ENCODE results near the gene PIP4K2A.
"Not testable (repeated sequence)": the region's sequence is repeated elsewhere in the genome, so short reads cannot be mapped to it uniquely, and the experiment has no call there.

Gene PIP4K2A

GRCh38 chr10:22545643-22546042 is 168.7 kb downstream of the PIP4K2A start:
- DNase-seq, result no peak

GRCh38 chr10:22544325-22545068 is 169.9 kb downstream of the PIP4K2A start:
- no peak for DNase-seq

DNA sequence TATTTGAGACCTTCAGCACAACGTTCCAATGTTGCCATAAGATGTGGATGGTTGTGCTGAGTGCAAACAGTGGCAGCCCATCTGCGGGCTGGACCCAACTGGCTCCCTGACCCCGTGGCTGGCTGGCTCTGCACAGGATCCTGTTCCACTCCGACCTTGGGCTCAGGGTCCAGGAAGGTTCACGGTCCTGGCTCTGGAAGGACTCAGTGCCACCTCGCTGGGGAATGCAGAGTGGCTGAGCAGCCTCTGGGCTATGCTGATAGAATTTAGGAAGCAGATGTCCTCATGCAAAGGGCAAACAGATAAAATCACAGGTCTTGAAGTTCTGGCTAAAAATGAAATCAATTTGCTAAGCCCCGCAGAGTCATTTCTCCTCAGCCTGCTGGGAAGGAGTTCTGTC is 171.6 kb downstream of the PIP4K2A start:
- no peak for DNase-seq

GRCh38 chr10:22541900-22542299 is 172.5 kb downstream of the PIP4K2A start:
- DNase-seq, result no peak

DNA sequence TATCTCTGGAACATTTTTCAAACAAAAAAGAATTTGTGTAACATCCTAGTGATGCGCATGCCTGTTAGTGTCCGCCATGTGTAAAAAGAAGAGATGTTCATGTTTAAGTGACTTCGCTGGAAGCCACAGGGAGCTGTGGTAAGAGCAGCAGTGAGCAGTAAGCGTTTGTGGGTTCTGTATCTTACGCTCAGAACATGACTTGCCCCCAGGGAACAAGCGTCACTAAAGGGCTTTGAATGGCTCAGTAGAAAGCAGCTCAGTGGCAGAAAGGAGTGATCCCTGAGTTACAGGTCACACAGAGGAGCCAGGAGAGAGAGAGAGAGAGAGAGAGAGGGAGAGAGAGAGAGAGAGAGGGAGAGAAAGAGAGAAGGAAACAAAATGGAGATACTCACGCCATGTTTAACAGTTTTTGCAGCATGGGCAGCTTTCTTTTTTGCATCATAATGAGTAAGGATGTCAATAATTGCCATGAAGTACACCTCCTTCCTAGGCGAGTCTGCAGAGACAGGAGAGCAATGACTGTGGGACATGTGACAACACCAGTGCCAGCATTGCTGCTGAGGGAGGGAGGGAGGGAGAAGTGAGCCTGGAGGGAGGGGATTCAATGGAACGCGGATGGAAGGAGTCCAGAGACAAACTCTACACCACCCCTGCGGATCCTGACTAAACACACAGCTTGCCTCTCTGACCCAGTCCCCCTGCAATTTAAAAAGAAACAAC is 174.6 kb downstream of the PIP4K2A start:
- DNase-seq, result no peak

DNA sequence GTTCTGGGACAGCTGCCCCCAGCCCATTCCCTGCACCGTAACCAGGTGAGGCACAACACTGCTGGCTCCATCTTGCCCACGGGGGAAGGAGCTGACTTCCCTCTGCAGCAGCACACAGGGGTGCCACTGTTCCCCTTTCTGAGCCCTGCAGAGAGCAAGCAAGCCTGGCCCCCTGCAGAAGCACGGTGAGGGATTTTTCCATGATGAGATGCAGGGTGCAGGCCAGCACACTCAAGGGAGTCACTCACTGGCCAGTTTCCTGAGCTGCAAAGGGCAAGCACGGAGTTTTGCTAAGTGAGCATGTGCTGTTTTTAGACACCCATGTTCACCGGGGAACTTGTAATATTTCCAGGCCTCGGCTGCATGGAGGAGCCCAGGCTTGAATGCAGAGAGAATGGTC is 176.6 kb downstream of the PIP4K2A start:
- DNase-seq, result no peak

DNA sequence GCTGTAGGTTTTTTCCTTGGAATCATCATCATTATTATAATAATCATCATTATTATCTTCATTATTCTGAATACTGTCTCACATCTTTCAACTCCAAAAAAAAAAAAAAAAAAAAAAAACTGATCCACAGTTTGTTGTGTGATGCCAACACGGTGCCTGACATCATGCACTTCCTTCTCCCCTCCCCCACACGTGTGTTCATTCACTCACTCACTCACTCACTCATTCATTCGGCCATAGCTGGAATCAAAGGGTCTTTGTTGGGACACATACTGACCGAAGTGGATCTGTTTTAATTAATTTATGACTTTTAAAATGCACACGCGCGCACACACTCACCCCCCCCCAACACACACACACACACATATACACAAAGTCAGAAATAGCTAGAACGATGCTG is 177.8 kb downstream of the PIP4K2A start:
- no peak for DNase-seq

DNA sequence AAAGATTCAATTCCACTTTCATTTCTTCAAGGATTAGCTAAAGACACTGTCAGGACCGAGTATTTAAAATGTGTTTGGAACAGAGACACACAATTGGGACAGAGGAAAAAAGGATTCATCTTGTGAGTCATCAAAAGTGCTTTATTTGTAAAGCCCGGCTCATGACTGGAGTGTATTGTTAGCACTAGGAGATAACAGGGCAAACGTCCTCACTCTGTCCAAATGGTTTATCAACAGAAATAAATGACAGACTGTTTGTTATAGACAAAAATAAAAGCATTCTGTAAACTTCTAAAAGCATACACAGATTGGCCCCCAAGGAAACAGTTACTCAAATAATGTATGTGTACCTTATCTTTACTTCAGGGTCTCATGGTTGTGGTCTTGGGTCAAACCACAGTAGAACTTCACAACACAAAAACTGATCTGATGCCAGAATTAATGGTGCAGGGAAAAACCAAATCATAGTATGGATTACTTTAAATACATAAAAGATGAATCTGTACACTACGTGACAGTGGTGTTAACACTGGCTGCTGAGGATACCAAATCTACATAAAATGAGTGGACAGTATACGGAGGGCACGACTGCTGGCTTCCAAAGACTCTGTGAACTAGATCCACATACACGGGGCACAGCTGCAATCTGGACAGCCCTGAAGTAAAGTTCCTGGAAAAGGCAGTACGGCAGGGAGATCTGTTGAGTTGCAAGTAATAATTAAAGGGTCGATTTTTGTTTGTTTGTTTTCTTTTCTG is 179.4 kb downstream of the PIP4K2A start:
- DNase-seq, result no peak

DNA sequence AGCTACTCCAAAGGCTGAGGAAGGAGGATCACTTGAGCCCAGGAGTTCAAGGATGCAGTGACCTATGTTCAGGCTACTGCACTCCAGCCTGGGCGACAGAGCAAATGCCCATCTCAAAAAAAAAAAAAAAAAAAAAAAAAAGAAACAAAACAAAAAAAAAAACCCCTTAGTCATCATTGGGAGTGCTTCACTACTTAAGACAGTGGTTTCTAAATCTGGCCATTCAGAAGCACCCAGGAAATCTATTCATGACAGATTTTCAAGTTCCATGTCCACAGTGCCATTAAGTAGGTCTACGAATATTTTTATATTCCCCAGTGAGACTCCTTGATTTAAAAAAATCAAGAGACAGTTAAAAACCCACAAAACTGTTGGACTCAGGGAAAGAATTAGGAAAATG is 182.9 kb downstream of the PIP4K2A start:
- no peak for DNase-seq

DNA sequence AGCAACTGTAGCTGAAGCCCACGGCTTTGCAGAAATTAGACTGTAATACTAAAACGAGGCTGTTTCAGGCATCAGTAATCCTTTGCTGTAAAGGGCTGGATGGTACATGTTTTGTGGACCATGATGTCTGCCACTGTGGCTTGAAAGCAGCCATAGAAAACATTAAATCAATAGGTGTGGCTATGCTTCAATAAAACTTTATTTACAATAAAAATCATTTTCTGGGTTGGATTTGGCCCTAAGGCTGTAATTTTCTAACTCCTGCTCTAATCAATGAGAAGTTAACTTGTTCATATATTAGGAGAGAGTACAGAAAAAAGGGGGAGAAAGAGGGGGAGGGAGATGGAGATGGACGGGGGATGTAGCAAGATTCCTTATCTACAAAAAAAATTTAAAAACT is 183.4 kb downstream of the PIP4K2A start:
- DNase-seq, result no peak

DNA sequence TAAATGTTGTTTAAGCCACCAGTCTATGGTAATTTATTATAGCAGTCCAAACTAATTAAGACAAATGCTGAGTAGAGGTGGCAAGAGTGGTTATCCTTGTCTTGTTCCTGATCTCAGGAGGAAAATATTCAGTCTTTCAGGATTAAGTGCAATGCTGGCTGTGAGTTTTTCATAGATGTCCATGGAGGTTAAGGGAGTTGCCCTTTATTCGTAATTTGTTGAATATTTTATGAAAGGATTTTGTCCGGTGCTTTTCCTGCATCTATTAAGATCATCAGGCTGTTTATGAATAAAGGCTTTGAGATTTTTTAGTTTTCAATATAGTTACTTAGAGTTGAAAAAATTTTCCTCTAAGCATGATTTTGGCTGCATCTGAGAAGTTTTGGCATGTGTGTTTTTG is 186.9 kb downstream of the PIP4K2A start:
- DNase-seq, result no peak

DNA sequence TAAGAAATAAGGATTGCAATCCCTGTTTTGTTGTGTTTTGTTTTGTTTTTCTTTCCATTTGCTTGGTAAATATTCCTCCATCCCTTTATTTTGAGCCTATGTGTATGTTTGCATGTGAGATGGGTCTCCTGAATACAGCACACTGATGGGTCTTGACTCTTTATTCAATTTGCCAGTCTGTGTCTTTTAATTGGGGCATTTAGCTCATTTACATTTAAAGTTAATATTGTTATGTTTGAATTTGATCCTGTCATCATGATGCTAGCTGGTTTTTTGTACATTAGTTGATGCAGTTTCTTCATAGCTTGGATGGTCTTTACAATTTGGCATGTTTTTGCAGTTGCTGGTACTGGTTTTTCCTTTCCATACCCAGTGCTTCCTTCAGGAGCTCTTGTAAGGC is 190.0 kb downstream of the PIP4K2A start:
- not testable (repeated sequence) for DNase-seq

GRCh38 chr10:22520645-22521044 is 193.7 kb downstream of the PIP4K2A start:
- DNase-seq, result not testable (repeated sequence)

GRCh38 chr10:22518167-22518724 is 196.1 kb downstream of the PIP4K2A start:
- no peak for DNase-seq

DNA sequence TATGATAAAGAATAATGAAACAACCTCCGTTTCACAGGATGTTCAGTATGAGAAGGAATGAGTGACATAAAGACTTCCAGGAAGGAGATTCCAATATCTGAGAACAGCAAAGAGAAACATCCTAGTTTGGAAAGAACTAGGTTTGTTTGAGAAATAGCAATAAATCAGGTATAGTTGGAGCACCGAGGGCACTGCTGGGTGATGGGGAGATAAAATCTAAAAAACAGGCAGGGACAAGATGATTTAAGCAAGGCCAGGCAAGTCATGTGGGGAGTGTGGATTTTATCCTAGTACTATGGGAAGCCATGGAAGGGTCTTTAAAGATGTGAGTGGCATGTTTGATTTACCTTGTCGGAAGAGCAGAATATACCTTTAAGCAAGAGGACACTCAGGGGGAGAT is 199.4 kb downstream of the PIP4K2A start:
- no peak for DNase-seq

DNA sequence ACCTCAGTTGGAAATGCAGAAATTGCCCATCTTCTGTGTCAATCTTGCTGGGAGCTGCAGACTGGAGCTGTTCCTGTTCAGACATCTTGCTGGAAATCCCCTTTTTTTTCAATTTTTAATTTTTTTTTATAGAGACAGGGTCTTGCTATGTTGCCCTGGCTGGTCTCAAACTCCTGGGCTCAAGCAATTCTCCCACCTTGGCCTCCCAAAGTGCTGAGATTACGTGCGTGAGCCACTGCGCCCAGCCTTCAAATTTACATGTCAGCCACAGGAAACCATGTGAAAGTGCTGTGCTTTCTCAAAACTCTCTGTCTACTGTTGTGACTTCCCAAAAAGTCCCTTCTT is 200.0 kb downstream of the PIP4K2A start:
- DNase-seq, result not testable (repeated sequence)

DNA sequence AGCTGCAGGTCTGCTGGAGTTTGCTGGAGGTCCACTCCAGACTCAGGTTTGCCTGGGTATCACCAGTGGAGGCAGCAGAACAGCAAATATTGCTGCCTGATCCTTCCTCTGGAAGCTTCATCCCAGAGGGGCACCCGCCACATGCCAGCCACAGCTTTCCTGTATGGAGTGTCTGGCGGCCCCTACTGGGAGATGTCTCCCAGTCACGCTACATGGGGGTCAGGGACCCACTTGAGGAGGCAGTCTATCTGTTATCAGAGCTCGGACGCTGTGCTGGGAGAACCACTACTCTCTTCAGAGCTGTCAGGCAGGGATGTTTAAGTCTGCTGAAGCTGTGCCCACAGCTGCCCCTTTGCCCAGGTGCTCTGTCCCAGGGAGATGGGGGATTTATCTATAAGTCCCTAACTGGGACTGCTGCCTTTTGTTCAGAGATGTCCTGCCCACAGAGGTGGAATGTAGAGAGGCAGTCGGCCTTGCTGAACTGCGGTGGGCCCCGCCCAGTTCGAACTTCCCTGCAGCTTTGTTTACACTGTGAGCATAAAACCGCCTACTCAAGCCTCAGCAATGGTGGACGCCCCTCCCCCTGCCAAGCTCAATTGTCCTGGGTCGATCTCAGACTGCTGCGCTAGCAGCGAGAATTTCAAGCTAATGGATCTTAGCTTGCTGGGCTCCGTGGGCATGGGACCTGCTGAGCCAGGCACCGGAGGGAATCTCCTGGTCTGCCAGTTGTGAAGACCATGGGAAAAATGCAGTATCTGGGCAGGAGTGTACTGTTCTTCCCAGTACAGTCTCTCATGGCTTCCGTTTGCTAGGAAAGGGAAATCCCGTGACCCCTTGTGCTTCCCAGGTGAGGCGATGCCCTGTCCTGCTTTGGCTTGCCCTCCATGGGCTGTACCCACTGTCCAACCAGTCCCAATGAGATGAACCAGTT is 200.6 kb downstream of the PIP4K2A start:
- DNase-seq, result not testable (repeated sequence)

DNA sequence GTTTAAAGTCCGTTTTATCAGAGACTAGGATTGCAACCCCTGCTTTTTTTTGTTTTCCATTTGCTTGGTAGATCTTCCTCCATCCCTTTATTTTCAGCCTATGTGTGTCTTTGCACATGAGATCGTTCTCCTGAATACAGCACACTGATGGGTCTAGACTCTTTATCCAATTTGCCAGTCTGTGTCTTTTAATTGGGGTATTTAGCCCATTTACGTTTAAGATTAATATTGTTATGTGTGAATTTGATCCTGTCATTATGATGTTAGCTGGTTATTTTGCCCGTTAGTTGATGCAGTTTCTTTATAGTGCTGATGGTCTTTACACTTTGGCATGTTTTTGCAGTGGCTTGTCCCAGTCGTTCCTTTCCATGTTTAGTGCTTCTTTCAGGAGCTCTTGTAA is 202.4 kb downstream of the PIP4K2A start:
- not testable (repeated sequence) for DNase-seq

DNA sequence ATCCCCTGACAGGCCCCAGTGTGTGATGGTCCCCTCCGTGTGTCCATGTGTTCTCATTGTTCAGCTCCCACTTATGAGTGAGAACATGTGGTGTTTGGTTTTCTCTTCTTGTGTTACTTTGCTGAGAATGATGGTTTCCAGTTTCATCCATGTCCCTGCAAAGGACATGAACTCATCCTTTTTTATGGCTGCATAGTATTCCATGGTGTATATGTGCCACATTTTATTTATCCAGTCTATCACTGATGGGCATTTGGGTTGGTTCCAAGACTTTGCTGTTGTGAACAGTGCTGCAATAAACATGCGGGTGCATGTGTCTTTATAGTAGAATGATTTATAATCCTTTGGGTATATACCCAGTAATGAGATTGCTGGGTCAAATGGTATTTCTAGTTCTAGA is 206.2 kb downstream of the PIP4K2A start:
- not testable (repeated sequence) for DNase-seq

GRCh38 chr10:22505911-22506685 is 208.3 kb downstream of the PIP4K2A start:
- DNase-seq, result peak; percentile 22

- DNase-seq, result no peak
Measured at GRCh38 chr10:22504766-22505165, 209.6 kb downstream of the PIP4K2A start.
